AG04449 (cell line): Measurements from ENCODE around the gene S100PBP.
A peak's percentile ranks its signal among the peaks of the same experiment; 100 is the strongest.

Source experiments
- CTCF ChIA-PET: fragments of 350-600 bp; formaldehyde crosslinking; extraction: SDS; loops from one replicate; lab custom pipeline; 2021; ENCODE audit warnings: antibody characterized with exemption; lab: Yijun Ruan, JAX
- POLR2A ChIA-PET: fragments of 400-600, 350-600 bp; formaldehyde crosslinking; extraction: SDS; loops from one replicate; lab custom pipeline; 2020; ENCODE audit warnings: antibody characterized with exemption, inconsistent platforms; lab: Yijun Ruan, JAX
- DNase-seq: peaks from one replicate; pipeline ENCODE4 v3.0.0-alpha.2; 2010; ENCODE audit warnings: low read depth, low spot score
- H3K4me3 ChIP-seq: 2 replicates; pipeline ENCODE4 v1.5.1; 2011; ENCODE audit warnings: low read depth, mild to moderate bottlenecking, control low read depth, low read length
- TF ChIP-seq, protein P1 (sequence below): IDR thresholded peaks from one replicate; pipeline ENCODE4 v1.5.1; 2011; ENCODE audit warnings: mild to moderate bottlenecking, moderate library complexity, low read length, control low read depth, inconsistent platforms; ENCODE audit not compliant: insufficient read depth; ENCODE audit errors: missing control alignments

S100PBP gene

DNA sequence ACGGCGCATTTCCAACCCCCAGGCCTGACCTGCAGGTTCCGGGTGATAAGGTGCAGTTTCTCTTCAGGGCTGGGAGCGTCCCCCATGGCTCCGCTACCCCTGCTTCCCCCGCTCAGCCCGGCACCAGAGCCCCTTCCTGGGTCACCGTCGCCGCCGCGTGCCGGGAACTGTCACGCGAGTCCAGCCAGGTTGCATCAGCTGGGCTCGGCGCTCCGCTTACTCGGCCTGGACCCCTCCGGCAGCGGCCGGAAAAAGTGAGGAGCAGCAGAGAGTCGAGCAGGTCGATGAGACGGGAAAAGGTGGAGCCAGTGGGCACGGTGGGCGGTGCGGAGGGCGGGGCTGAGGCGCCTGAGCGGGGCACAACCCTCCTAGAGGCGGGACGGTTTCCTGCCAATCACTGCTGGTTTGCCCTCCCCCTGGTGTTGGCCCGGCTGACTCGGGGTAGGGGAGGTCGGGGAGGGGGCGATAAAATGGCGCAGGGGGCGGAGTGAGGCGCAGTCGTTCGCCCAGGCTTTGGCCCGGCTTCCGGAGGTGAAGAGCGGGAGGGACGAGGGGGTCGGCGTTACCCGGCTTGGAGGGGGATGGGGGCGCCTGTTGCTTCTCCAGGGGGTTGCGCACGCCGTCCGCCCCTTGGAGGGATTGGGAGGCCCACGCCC lies at the start of gene S100PBP, which contains the start of gene YARS1:
Gene S100PBP, plus strand, starts transcription at position 495 of the 656 bp plus-strand sequence. CDS start 8,447 bp downstream, outside the sequence.
Gene YARS1, minus strand, starts transcription at position 200 of the 656 bp plus-strand sequence. Its CDS starts 114 bp downstream, at position 86.
- DNase-seq, result peak; percentile 80
- POLR2A ChIA-PET, result interaction anchor here (0.8 to 1.4 kb wide), 4 partner anchors 11 to 115 kb away, joined by 3 to 4 read pairs (median 3); no protein-coding TSS in a partner anchor
- CTCF ChIA-PET, result interaction anchor here (0.6 to 1.2 kb wide), 5 partner anchors 10 to 269 kb away, joined by 3 to 6 read pairs (median 4); no protein-coding TSS in a partner anchor
- TF ChIP-seq, protein P1, sequence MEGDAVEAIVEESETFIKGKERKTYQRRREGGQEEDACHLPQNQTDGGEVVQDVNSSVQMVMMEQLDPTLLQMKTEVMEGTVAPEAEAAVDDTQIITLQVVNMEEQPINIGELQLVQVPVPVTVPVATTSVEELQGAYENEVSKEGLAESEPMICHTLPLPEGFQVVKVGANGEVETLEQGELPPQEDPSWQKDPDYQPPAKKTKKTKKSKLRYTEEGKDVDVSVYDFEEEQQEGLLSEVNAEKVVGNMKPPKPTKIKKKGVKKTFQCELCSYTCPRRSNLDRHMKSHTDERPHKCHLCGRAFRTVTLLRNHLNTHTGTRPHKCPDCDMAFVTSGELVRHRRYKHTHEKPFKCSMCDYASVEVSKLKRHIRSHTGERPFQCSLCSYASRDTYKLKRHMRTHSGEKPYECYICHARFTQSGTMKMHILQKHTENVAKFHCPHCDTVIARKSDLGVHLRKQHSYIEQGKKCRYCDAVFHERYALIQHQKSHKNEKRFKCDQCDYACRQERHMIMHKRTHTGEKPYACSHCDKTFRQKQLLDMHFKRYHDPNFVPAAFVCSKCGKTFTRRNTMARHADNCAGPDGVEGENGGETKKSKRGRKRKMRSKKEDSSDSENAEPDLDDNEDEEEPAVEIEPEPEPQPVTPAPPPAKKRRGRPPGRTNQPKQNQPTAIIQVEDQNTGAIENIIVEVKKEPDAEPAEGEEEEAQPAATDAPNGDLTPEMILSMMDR, result no peak
- peak within 1 kb of the TSS; percentile 95 for H3K4me3 ChIP-seq

DNA sequence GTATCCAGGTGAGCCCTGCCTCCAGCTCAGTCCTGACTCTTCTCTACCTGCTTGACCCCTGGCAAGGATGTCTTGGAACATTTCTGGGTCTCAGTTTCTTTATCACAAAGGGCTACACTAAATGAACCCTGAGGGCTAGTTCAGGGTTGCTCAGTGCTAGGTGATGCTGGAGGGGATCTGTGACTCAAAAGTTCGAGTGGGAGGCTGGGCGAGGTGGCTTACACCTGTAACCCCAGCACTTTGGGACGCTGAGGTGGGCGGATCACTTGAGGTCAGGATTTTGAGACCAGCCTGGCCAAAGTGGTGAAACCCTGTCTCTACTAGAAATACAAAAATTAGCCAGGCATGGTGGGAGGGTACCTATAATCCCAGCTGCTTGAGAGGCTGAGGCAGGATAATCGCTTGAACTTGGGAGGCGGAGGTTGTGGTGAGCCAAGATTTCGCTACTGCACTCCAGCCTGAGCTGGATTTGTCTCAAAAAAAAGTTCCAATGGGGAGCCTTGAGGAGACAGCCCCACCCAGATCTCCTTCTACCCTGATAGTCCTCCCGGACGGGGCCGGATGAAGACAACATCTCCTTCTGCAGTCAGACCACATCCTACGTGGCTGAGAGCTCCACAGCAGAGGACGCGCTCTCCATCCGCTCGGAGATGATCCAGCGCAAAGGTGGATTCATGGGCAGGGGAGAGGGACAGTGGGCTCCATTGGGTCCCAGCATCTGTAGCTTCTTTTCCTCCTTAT lies 49.2 kb upstream of the S100PBP start:
- TF ChIP-seq, protein P1, result no peak
- H3K4me3 ChIP-seq, result no peak overlapping the region
- ChIA-PET POLR2A (interaction anchor here (0.9 kb wide), 1 partner anchor 65 kb away, joined by 4 read pairs; no protein-coding TSS in a partner anchor), CTCF (interaction anchor here (1.3 to 12.8 kb wide), 2 partner anchors 9 to 57 kb away, joined by 3 to 299 read pairs; no protein-coding TSS in a partner anchor)
- no peak for DNase-seq

DNA sequence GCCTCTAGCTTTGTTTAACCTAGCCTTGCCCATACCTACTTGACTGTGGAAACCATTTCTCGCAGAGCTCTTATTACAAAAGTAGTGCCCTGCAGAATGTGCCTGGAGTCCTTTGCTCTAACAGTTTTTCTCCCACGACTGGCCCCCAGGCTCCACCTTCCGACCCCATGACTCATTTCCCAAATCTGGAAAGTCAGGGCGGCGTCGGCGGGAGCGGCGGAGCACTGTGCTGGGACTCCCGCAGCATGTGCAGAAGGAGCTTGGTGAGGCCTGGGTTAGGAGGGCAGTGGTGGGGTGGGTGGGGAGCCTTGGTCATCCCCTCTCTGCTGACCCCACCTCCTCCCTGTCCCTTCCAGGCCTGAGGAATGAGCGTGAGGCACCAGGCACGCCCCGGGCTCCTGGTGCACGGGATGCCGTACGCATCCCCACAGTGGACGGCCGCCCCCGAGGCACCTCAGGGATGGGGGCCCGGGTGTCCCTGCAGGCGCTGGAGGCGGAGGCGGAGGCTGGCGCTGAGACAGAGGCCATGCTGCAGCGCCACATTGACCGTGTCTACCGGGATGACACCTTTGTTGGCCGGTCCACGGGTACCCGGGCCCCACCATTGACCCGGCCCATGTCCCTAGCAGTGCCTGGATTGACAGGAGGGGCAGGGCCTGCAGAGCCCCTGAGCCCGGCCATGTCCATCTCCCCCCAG lies 47.8 kb upstream of the S100PBP start:
- H3K4me3 ChIP-seq, result no peak overlapping the region
- POLR2A ChIA-PET, result interaction anchor here (0.6 to 1.0 kb wide), 4 partner anchors 8 to 66 kb away, joined by 3 to 4 read pairs (median 4); partner anchors contain the start of genes S100PBP and YARS1
- CTCF ChIA-PET, result interaction anchor here (1.2 to 12.8 kb wide), 6 partner anchors 7 to 369 kb away, joined by 3 to 299 read pairs (median 6); no protein-coding TSS in a partner anchor
- TF ChIP-seq, protein P1, result no peak
- DNase-seq, result no peak

DNA sequence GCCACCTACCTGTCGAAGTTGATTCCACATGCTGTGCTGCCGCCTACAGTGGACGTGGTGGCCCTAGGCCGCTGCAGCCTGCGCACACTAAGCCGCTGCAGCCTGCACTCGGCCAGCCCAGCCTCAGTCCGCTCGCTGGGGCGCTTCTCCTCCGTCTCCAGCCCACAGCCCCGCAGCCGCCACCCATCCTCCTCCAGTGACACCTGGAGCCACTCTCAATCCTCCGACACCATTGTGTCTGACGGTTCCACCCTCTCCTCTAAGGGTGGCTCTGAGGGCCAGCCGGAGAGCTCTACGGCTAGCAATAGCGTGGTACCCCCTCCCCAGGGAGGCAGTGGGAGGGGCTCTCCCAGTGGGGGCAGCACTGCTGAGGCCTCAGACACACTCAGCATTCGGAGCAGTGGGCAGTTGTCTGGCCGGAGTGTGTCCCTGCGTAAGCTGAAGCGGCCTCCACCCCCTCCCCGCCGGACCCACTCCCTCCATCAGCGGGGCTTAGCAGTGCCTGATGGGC lies 47.2 kb upstream of the S100PBP start:
- no peak for DNase-seq
- H3K4me3 ChIP-seq, result no peak overlapping the region
- TF ChIP-seq, protein P1, result no peak
- ChIA-PET POLR2A (interaction anchor here (3.1 kb wide), 1 partner anchor 58 kb away, joined by 13 read pairs; no protein-coding TSS in a partner anchor), CTCF (interaction anchor here (1.2 to 12.8 kb wide), 6 partner anchors 8 to 369 kb away, joined by 3 to 299 read pairs (median 6); no protein-coding TSS in a partner anchor)

DNA sequence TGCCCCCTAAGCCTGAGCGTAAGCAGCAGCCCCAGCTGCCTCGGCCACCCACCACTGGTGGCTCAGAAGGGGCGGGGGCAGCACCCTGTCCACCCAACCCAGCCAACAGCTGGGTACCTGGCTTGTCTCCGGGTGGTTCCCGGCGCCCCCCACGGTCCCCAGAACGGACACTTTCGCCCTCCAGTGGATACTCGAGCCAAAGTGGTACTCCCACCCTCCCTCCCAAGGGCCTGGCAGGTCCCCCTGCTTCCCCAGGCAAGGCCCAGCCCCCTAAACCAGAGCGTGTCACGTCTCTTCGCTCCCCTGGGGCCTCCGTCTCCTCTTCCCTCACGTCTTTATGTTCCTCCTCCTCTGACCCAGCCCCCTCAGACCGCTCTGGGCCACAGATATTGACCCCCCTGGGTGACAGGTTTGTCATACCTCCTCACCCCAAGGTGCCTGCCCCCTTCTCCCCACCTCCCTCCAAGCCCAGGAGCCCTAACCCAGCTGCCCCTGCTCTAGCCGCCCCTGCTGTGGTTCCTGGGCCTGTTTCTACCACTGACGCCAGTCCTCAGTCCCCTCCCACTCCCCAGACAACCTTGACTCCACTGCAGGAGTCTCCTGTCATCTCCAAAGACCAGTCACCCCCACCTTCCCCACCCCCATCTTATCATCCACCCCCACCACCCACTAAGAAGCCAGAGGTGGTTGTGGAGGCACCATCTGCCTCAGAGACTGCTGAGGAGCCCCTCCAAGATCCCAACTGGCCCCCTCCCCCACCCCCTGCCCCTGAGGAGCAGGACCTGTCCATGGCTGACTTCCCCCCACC lies 46.5 kb upstream of the S100PBP start:
- POLR2A ChIA-PET, result interaction anchor here (3.1 kb wide), 1 partner anchor 59 kb away, joined by 13 read pairs; no protein-coding TSS in a partner anchor
- H3K4me3 ChIP-seq, result no peak overlapping the region
- CTCF ChIA-PET, result interaction anchor here (2.0 to 12.8 kb wide), 5 partner anchors 8 to 251 kb away, joined by 8 to 299 read pairs (median 61); no protein-coding TSS in a partner anchor
- TF ChIP-seq, protein P1, result no peak
- DNase-seq, result no peak
